Stimulated activated effector memory CD8-positive, alpha-beta T cell treated with anti-CD3 and anti-CD28 coated beads, Interleukin-12 subunit alpha, Interleukin-12 subunit beta, amount 100 ng/mL, for 72 hours (primary cell): ENCODE results near the gene SLC6A20.

Source experiments
- ATAC-seq: fragments of 150-1000 bp; cut with Tn5 transposase; 2 replicates; pipeline ENCODE4 v1.10.0; 2021
- DNase-seq, 2 donors: peaks; one replicate each; pipeline ENCODE4 v3.0.0; 2021 to 2022; ENCODE audit warnings: low spot score in 2 of 2
- H3K27ac Mint-ChIP-seq: one replicate; pipeline ENCODE4 v1.8.0; 2022; ENCODE audit warnings: mild to moderate bottlenecking, mixed read lengths
- H3K36me3 Mint-ChIP-seq: one replicate; pipeline ENCODE4 v1.8.0; 2022; ENCODE audit warnings: mild to moderate bottlenecking, mixed read lengths
- H3K4me1 Mint-ChIP-seq: one replicate; pipeline ENCODE4 v1.8.0; 2022; ENCODE audit warnings: mixed read lengths
- H3K4me3 Mint-ChIP-seq: one replicate; pipeline ENCODE4 v1.8.0; 2022; ENCODE audit warnings: mild to moderate bottlenecking, mixed read lengths
- H3K9me3 Mint-ChIP-seq: one replicate; pipeline ENCODE4 v1.8.0; 2022; ENCODE audit warnings: mixed read lengths

The SLC6A20 gene

DNA sequence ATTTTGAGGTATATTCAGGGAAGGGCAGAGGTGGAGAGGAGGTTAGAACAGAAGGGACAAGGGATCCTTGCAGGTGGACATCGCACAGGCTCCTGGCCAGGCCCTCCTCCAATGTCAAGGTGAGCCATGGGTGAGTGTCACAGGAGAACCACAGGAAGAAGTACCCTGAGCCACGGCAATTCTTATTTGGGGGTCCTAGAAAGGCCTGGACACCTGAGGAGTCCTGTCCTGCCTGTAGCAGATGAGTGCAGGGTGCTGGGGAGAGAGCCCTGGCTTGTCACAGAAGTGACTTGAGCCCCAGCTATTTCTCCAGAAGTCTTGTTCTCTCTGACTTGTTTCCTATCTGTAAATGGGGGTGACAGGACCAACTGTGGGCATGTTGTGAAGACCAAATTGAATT lies 4.3 kb downstream of the SLC6A20 start:
- H3K9me3 Mint-ChIP-seq, result peaks cover 8% of the 10 kb centered on the region
- no peak overlapping the region for H3K4me3 Mint-ChIP-seq
- peaks cover 16% of the 10 kb centered on the region for H3K4me1 Mint-ChIP-seq
- ATAC-seq (no peak), DNase-seq (peak in 1 of 2 donors; percentile 15)
- no peak overlapping the region for H3K27ac Mint-ChIP-seq
- H3K36me3 Mint-ChIP-seq, result no peaks in the 10 kb centered on the region

DNA sequence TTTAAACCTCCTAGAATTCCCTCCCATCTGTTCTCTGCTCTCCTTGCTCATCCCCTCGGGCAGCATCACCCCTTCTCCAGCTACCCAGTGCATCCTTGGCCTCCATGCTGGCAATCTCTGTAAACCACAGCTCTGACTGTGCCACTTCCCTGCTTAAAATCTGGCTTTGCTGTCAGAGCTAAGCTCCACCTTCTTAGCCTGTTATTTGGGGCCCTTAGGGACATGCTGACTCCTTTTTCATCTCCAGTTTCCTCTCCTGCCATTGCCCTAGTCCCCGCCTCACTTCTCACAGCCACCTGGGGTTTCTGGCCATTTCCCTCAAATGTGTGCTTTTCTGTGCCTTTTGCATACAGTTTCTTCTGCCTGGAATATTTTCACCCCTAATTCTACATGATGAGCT lies 5.7 kb downstream of the SLC6A20 start:
- no peak overlapping the region for H3K4me3 Mint-ChIP-seq
- H3K9me3 Mint-ChIP-seq, result peaks cover 8% of the 10 kb centered on the region
- ATAC-seq (no peak), DNase-seq (no peak)
- H3K36me3 Mint-ChIP-seq, result no peaks in the 10 kb centered on the region
- peaks cover 5% of the 10 kb centered on the region for H3K4me1 Mint-ChIP-seq
- H3K27ac Mint-ChIP-seq, result no peak overlapping the region

DNA sequence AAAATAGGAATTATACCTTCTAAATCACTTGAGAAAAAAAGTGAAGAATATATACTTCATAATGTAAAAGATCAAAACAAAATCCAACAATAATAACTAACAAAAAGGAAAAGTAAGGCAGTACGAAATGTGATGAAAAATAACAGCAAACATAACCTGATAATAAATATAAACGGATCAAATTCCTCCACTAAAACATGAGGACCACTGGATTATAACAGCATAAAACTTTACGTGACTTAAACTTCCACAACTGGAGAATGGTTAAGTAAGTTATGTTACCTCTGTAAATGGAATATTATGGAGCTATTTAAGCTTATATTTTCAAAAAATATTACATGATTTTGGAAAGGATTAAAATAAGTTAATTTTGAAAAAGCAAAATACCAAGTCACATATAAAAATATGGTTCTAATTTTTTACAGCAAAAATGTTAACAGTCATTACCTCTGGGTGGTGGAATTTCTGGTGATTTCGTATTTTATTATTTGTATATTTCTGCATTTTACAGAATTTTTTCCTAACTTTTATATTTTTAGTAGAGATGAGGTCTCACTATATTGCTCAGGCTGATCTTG lies 7.0 kb downstream of the SLC6A20 start:
- Mint-ChIP-seq H3K36me3 (no peaks in the 10 kb centered on the region), H3K4me3 (no peak overlapping the region), H3K27ac (no peak overlapping the region), H3K4me1 (no peaks in the 10 kb centered on the region), H3K9me3 (peaks cover 8% of the 10 kb centered on the region)
- ATAC-seq (no peak), DNase-seq (no peak)

DNA sequence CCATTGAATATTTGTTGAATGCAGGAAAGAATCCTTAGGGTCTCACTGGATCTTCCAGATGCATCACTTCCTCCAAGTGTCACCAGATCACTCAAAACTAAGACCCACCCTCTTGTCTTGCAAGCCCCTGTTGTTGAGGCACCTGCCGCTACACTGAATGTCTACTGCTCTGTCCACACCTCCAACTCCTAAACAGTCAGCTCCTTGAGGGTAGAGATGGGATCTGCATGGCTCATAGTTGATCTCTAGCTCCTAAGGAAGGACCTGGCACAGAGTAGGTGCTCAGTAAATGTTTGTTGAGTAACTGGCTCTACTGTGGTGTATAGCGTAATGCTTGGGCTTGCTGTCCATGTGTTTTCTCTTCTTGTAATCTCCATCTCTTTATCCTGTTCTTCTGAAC lies 8.8 kb downstream of the SLC6A20 start:
- no peaks in the 10 kb centered on the region for H3K4me1 Mint-ChIP-seq

DNA sequence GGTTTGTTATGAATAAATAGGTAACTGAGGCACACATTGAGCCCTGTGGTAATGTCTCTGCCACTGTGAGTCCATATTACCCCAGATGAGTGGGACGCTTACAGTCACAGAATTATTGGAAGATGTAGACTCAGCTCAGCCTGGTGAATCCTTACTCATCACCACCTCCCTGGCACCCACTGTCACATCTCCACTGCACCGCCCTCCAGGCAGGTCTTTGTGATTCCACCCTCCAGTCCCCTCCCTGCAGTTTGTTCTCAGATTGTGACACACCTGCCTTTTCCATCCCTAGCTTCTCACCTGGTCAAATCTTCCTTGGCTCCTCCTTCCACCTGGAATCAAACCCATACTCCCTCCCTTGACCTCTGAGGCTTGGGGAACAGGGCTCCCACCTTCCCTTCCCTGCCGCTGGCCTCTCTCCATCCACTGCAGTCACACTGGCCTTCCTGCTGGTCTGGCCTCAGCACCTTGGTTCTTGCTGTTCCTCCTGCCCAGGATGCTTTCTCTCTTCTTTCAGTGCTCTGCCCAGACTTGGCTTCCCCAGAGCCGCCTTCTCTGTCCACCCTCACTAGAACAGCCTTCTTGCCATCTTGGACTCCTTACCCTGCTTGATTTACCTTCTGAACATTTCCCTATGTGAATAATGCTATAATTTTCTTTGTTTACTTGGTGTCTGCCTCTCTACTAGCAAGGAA lies 9.4 kb downstream of the SLC6A20 start:
- Mint-ChIP-seq H3K27ac (no peak overlapping the region), H3K9me3 (peaks cover 8% of the 10 kb centered on the region), H3K4me1 (no peaks in the 10 kb centered on the region), H3K4me3 (no peak overlapping the region), H3K36me3 (no peaks in the 10 kb centered on the region)
- ATAC-seq, result no peak
- no peak for DNase-seq

More for the DNA sequence above, 8.8 kb downstream of the SLC6A20 start:
- no peak overlapping the region for H3K27ac Mint-ChIP-seq
- DNase-seq, result no peak
- no peak for ATAC-seq
- H3K9me3 Mint-ChIP-seq, result peaks cover 8% of the 10 kb centered on the region
- H3K36me3 Mint-ChIP-seq, result no peaks in the 10 kb centered on the region
- no peak overlapping the region for H3K4me3 Mint-ChIP-seq

DNA sequence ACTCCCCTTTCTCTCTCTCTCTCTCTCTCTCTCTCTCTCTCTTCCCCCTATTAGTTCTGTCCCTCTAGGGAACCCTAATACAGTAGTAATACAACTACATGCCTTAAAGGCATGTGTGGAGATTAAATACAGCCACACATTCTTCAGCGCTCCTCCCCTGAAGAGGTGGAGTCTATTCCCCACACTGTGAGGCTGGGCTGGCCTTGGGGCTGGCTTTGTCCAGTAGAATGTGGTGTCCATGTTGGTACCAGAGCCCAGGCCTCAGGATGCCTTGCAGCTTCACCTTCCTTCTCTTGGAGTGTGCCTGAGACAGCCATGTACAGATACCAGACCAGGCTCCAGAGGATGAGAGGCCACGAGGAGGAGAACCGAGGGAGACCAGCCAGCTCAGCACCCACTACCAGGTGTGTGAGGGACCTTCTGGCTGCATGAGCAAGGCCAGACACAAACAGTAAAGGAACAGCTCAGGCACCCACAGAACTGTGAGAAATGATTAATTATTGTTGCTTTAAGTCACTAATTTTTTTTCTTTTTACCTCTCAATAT lies 10.7 kb downstream of the SLC6A20 start:
- Mint-ChIP-seq H3K4me3 (no peak overlapping the region), H3K4me1 (no peaks in the 10 kb centered on the region), H3K9me3 (peaks cover 6% of the 10 kb centered on the region), H3K36me3 (no peaks in the 10 kb centered on the region), H3K27ac (no peak overlapping the region)
- ATAC-seq (no peak), DNase-seq (no peak)

DNA sequence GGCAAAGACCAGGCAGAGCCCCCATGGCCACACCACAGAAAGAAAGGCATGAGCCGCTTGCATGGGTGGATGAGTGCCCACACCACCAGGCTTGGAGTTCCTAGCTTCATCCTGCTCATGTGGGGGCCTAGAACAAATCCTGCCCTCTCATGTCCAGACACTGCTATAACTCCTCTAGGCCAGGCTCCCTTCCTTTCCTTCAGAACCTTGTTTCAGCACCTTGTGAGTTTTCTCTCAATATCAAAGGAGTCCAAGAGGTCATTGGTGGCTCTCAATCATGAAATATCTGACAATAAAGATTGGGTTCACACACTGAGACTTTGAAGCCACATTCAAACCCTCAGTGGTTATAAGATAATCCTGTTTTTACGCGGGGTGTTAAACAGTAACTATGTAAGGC lies 12.7 kb downstream of the SLC6A20 start:
- Mint-ChIP-seq H3K4me1 (no peaks in the 10 kb centered on the region), H3K27ac (no peak overlapping the region), H3K36me3 (no peaks in the 10 kb centered on the region), H3K4me3 (no peak overlapping the region), H3K9me3 (no peaks in the 10 kb centered on the region)
- DNase-seq (no peak), ATAC-seq (no peak)

DNA sequence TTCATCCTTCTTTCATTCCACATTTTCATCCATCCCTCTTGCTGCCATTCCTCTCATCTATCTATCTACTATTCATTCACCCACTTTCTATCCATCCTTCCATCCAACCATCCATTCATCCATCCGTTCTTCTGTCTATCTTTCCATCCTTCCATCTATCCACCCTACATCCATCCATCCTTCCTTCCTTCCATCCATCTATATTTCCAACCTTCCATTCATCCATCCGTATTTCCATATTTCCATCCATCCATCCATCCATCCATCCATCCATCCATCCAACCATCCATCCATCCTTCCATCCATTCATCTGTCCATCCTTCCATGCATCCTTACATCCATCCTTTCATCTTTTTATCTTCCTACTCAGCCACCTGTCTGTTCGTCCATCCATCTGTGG lies 14.0 kb downstream of the SLC6A20 start:
- Mint-ChIP-seq H3K4me3 (no peak overlapping the region), H3K4me1 (no peaks in the 10 kb centered on the region), H3K9me3 (no peaks in the 10 kb centered on the region), H3K36me3 (no peaks in the 10 kb centered on the region), H3K27ac (no peak overlapping the region)
- ATAC-seq (no peak), DNase-seq (no peak)

DNA sequence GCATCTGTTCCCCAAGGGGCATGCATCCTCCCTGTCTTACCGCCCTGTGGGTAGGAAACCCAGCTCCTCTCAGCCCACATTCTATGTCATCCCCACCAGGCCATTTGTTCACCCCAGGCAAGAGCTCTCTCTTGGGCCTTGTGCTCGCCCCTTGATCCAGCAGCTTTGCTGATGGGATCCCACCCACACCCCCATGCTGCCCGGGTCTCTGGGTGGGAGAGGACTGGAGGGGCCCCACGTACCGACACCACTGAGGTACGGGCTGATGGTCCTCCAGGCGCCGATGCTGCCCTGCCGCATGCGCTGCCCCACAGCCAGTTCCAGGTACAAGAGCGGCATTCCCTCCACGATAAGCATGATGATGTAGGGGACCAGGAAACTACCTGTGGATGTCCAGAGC lies 14.5 kb downstream of the SLC6A20 start:
- no peaks in the 10 kb centered on the region for H3K9me3 Mint-ChIP-seq
- no peaks in the 10 kb centered on the region for H3K4me1 Mint-ChIP-seq
- no peak overlapping the region for H3K4me3 Mint-ChIP-seq
- H3K27ac Mint-ChIP-seq, result no peak overlapping the region
- no peak for ATAC-seq
- H3K36me3 Mint-ChIP-seq, result no peaks in the 10 kb centered on the region
- DNase-seq, result no peak

DNA sequence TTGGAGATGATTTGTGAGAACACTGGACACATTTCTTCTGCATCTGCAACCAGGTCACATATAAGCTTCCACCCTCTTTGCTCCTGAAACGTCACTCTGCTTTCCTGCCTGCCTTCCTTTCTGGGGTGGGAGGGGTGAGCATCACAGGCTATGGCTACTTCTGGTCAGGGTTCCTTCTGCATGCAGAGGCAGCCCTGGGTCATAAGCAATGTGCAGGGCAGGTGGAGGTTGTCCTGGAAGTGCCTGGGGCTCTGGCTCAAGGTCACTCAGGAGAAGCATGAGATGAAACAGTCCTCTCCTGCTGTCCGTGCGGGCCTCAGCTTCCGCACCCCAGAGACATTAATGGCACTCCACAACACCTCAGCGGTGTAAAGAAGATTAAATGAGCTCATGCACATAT lies 15.1 kb downstream of the SLC6A20 start:
- Mint-ChIP-seq H3K4me1 (no peaks in the 10 kb centered on the region), H3K4me3 (no peak overlapping the region), H3K27ac (no peak overlapping the region), H3K9me3 (no peaks in the 10 kb centered on the region), H3K36me3 (no peaks in the 10 kb centered on the region)
- DNase-seq (no peak), ATAC-seq (no peak)

DNA sequence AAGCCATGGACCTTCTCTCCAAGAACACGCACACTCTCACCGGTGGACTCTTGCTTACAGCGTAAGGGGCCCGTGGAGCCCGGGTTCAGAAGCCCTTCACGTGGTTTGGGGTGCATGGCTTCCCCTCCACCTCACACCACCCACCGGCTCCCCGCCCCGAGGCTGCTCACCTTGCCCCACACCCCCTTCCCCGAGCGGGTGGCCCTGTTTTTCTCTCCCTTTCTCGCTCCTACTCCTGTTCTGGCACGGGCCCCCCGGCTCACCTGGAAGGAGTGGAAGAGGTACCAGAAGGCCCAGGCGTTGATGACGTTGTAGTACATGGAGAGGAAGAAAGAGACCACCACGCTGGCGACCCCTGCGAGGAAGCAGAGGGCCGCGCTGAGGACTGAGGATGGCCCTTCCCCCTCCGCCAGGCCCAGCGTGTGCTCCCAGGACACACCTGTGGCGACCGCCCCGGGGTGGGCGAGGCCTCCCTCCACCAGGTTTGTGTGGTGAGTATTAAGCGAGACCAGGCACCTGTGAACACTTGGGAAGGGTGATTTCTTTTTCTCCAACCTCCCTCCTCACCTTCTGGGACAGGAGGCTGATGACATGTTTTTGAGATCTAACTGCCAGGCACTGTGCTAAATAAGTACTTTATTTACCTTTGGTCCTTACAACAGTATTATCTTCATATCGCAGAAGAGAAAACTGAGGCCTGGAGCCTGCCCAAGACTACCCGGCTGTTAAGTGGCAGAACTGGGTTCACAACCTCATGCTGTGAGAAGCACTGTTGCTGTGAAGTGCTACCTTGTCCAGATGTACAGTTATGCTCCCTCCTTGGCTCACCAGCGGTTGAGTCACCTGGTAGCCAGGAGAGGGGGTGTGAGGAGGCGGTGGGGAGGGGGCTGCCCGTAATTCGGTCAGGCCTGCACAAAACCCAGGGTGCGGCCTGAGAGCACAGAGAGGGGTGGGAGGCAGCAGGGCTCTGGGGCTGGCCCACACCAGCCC lies 16.3 kb downstream of the SLC6A20 start:
- Mint-ChIP-seq H3K4me1 (no peaks in the 10 kb centered on the region), H3K27ac (no peak overlapping the region), H3K36me3 (no peaks in the 10 kb centered on the region), H3K4me3 (no peak overlapping the region), H3K9me3 (no peaks in the 10 kb centered on the region)
- DNase-seq, result no peak
- no peak for ATAC-seq

DNA sequence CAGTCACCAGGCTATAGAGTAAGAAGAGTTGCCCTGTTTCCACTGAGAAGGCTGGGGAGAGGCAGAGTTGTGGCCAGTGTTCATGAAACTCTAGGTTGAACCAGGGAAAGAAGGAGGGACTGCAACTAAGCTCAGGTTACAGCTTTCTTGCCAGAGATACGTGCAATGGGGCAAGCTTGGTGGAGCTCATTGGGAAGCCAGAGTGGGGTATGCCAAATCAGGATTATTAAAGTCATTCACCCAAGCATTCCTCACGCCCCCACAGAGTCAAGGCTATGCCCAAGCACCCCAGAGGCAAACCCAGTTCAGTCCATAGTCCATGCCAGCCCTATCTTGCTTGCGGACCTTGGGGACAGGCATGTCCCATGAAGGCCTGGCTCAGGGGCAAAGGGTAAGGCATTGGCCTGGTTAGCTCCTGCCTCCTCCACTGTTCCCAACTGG lies 17.6 kb downstream of the SLC6A20 start:
- H3K4me1 Mint-ChIP-seq, result peaks cover 5% of the 10 kb centered on the region
- no peak overlapping the region for H3K4me3 Mint-ChIP-seq
- ATAC-seq (no peak), DNase-seq (no peak)
- H3K36me3 Mint-ChIP-seq, result no peaks in the 10 kb centered on the region
- no peaks in the 10 kb centered on the region for H3K9me3 Mint-ChIP-seq
- peak overlapping the region; percentile 36 for H3K27ac Mint-ChIP-seq

DNA sequence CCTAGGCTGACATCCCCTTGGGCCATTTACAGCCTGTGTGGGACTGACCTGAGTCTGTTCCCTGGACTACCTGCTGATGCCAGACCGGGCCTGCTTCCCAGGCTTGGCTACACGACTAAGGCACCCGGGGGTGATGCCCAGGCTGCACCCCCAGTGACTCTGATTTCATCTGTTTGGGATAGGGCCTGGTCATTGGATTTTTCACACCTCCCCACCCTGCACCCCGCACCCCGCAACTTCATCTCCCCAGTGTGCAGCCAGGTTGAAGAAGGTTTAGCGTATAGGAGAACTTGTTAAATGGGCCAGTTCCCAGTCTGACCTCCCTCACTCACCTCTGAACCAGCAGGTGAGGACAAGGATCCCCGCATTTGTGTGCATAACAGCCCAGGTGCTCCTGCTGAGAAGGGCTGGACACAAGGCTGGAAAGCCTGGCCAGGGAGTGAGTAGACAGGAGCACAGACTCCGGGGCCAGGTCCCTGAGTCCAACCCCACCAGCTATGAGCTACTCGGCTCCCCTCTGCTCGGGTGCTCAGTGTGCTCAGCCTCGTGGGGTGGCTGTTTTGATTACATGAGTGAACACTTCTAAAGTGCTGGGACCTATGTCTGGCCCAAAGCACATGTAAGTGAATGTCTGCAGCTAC lies 18.5 kb downstream of the SLC6A20 start:
- Mint-ChIP-seq H3K36me3 (no peaks in the 10 kb centered on the region), H3K4me1 (peaks cover 15% of the 10 kb centered on the region), H3K9me3 (no peaks in the 10 kb centered on the region), H3K4me3 (no peak overlapping the region), H3K27ac (no peak overlapping the region)
- no peak for DNase-seq
- no peak for ATAC-seq

DNA sequence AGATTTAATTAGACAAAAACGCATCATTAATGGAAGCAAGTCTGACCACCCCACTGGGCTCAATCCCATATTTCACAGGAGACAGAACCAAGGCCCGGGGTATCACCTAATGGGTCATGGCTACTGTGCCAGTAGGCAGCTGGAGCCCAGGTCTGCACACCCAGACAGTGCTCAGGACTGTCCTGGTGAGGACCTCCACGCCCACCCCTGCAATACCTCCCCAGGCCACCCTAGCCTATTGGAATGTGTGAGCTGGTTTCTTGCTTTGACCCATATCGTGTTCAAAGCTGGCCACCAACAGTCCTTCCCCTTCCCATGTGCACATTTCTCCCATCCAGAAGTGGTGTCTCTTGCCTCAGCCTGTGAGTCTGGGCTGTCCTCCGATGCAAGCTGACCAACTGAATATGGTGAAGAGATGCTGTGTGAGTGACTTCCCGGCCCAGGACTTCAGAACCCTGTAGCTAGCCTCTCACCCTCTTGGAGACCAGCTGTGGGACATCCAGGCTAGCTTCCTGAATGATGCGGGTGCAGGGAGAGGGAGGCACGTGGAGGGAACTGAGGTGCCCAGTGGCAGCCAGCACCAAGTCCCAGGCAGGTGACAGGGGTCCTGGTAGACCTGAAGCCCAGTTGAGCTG lies 19.1 kb downstream of the SLC6A20 start:
- H3K4me3 Mint-ChIP-seq, result no peak overlapping the region
- no peak overlapping the region for H3K27ac Mint-ChIP-seq
- peaks cover 21% of the 10 kb centered on the region for H3K4me1 Mint-ChIP-seq
- no peaks in the 10 kb centered on the region for H3K9me3 Mint-ChIP-seq
- ATAC-seq, result no peak
- DNase-seq, result no peak
- H3K36me3 Mint-ChIP-seq, result peaks cover under 1% of the 10 kb centered on the region

DNA sequence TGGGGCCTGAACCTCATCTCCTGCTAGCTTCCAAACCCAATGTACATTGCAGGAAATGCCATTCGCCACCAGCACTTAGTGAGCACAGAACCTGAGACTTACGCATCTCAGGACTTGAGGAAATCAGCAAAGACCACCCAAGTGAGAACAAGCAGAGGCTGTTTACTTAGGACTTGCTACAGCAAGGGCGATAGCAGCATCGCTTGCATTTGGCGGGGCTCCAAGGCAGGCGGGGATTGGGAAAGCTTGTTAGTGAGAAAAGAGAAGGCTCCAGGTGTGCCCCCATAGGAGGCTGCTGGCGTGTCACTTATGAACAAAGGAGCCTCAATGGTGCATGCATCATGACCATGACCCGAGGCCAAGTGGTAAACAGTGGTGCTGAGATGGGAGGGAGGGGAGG lies 19.7 kb downstream of the SLC6A20 start:
- no peak for ATAC-seq
- Mint-ChIP-seq H3K36me3 (peaks cover 5% of the 10 kb centered on the region), H3K27ac (no peak overlapping the region), H3K4me1 (peaks cover 27% of the 10 kb centered on the region), H3K9me3 (no peaks in the 10 kb centered on the region), H3K4me3 (no peak overlapping the region)
- DNase-seq, result no peak
